Natural killer cell treated with Interleukin-12 subunit alpha and Interleukin-12 subunit beta and Interleukin-15 and Interleukin-18, amount 100 ng/mL, for 72 hours (primary cell): ENCODE measurements around the gene RTF1. TPM values are rescaled to one million over a fixed set of nuclear protein-coding genes. Genes with fewer than 3 reads are reported as not detected.
"Not testable (repeated sequence)": the region's sequence is repeated elsewhere in the genome, so short reads cannot be mapped to it uniquely, and the experiment has no call there.

ENCODE experiments used
- ATAC-seq, 2 donors: fragments of 150-1000 bp; cut with Tn5 transposase in 1 of 2; sonication (Bioruptor Pico), chemical (Tn5 transposase) in 1 of 2; 2 replicates each; pipeline ENCODE4 v1.10.0; 2021
- DNase-seq: peaks from one replicate; pipeline ENCODE4 v3.0.0; 2022; ENCODE audit warnings: low spot score
- H3K27ac Mint-ChIP-seq, 2 donors: 1 replicate in 1 of 2; 2 replicates in 1 of 2; pipeline ENCODE4 v1.8.0; 2022; ENCODE audit warnings: mixed read lengths in 2 of 2, mild to moderate bottlenecking in 1 of 2, moderate library complexity in 1 of 2
- H3K27me3 Mint-ChIP-seq, 2 donors: 1 replicate in 1 of 2; 2 replicates in 1 of 2; pipeline ENCODE4 v1.8.0; 2022; ENCODE audit warnings: mixed read lengths in 2 of 2
- H3K36me3 Mint-ChIP-seq: one replicate; pipeline ENCODE4 v1.8.0; 2022; ENCODE audit warnings: mixed read lengths
- H3K4me1 Mint-ChIP-seq, 2 donors: 1 replicate in 1 of 2; 2 replicates in 1 of 2; pipeline ENCODE4 v1.8.0; 2022; ENCODE audit warnings: low read depth in 2 of 2, mixed read lengths in 2 of 2, mild to moderate bottlenecking in 1 of 2
- H3K4me3 Mint-ChIP-seq: one replicate; pipeline ENCODE4 v1.8.0; 2022; ENCODE audit warnings: mixed read lengths
- H3K9me3 Mint-ChIP-seq: 2 replicates; pipeline ENCODE4 v1.8.0; 2022; ENCODE audit warnings: mixed read lengths
- total RNA-seq, 2 donors: library from RNA; stranded (reverse); gene quantifications; one replicate each; pipeline ENCODE4 v1.2.3, GENCODE V29; 2022

RTF1 gene
- 10 to 100 TPM; 34.2 to 38.1 TPM for total RNA-seq

DNA sequence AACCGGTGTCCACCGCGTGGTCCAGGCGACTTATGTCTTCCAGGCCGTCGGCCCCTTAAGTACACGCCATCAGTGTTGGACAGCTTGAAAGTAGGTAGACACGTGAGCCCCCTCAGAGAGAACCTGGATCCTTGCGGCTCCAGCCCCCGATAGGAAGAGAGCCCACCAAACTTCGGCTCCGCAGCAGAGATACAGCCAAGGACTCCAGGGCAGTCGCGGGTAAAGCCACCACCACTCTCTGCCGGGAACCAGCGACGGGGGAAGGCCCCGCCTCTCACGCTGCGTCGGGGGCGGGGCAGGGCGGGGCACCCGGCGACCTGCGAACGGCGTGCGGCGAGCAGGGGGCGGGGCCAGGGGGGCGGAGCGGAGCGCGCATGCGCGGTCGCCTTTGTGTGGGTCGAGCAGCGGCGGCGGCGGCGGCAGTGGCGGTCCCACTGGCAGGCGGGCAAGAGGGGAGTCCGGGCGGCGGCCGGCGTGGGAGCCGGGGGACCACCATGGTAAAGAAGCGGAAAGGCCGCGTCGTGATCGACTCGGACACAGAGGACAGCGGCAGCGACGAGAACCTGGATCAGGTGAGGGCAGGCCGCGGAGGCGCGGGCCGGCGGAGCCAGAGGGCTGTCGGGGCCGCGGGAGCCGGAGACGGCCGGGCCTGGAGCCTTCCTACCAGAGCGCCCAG lies at the start of gene RTF1:
TSS of gene RTF1 (plus strand) at position 354 of the 676 bp plus-strand sequence. CDS start at position 375, 21 bp downstream.
- no peaks in the 10 kb centered on the region for H3K27me3 Mint-ChIP-seq
- peaks cover 5% of the 10 kb centered on the region for H3K36me3 Mint-ChIP-seq
- DNase-seq (peak; percentile 96), ATAC-seq (peak; percentile 97)
- H3K9me3 Mint-ChIP-seq, result no peaks in the 10 kb centered on the region
- H3K27ac Mint-ChIP-seq, result peak within 1 kb of the TSS; percentile 88 to 97
- H3K4me3 Mint-ChIP-seq, result peak within 1 kb of the TSS; percentile 96
- peaks cover 30% of the 10 kb centered on the region in 2 donors for H3K4me1 Mint-ChIP-seq

DNA sequence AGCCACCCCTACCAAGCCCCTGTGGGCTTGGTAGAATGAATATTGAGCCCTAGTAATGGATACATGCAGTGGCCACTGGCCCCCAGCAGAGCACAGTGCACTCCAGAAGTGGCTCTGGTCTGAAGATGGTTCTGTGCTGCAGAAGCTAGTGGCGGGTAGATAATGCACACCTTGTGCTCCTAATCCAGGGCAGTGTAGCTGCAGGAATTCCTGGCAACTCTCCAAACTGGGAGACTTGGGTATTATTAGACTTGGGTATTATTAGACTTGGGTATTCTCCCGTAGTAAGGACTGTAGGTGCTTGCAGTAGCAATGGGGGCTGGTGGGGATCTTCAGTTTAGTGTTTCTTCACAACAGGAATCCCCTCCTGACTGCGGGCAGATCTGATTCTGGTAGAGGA lies 49.5 kb upstream of the RTF1 start:
- Mint-ChIP-seq H3K9me3 (no peaks in the 10 kb centered on the region), H3K36me3 (no peaks in the 10 kb centered on the region), H3K4me1 (no peaks in the 10 kb centered on the region), H3K4me3 (no peak overlapping the region), H3K27me3 (no peaks in the 10 kb centered on the region), H3K27ac (no peak overlapping the region)
- ATAC-seq (no peak), DNase-seq (no peak)

DNA sequence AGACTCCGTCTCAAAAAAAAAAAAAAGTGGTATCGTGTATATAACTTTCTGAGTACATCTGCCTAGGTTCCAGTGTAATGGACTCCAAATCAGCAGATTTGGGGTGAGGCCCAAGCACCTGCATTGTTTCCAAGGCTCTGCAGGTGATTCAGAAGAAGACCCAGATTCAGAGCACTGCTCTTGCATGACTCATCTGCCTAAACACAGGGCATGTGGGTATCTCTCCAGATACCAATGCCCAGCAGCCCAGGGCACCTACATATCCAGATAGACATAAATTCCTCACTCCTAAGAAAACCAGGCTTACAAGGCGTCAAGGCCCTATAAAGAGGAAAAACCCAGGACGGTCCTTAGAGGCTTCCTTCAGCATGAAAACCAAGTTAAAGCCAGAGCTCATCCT lies 38.9 kb upstream of the RTF1 start:
- Mint-ChIP-seq H3K27me3 (no peaks in the 10 kb centered on the region), H3K27ac (no peak overlapping the region), H3K36me3 (no peaks in the 10 kb centered on the region), H3K4me3 (no peak overlapping the region), H3K4me1 (no peaks in the 10 kb centered on the region), H3K9me3 (no peaks in the 10 kb centered on the region)
- ATAC-seq (no peak), DNase-seq (no peak)

DNA sequence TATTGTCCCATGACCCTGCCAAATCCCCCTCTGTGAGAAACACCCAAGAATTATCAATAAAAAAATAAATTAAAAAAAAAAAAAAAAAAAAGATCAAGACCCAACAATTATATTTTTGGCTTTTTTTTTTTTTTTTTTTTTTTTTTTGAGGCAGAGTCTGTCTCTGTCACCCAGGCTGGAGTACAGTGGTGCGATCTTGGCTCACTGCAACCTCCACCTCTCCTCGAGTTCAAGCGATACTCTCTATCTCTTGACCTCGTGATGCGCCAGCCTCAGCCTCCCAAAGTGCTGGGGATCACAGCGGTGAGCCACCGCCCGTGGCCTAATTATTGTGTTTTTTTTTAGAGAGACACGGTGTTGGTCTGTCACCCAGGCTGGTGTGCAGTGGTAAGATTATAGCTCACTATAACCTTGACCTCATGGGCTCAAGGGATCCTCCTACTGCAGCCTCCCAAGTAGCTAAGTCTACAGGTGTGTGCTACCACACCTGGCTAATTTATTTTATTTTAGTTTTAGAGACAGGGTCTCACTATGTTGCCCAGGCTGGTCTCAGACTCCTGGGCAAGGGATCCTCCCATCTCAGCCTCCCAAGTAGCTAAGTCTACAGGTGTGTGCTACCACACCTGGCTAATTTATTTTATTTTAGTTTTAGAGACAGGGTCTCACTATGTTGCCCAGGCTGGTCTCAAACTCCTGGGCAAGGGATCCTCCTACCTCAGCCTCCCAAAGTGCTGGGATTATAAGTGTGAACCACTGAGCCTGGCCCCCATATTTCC lies 32.7 kb upstream of the RTF1 start:
- not testable (repeated sequence) for H3K27me3 Mint-ChIP-seq, H3K27ac Mint-ChIP-seq, DNase-seq, H3K4me1 Mint-ChIP-seq, H3K4me3 Mint-ChIP-seq, ATAC-seq, H3K36me3 Mint-ChIP-seq, H3K9me3 Mint-ChIP-seq

DNA sequence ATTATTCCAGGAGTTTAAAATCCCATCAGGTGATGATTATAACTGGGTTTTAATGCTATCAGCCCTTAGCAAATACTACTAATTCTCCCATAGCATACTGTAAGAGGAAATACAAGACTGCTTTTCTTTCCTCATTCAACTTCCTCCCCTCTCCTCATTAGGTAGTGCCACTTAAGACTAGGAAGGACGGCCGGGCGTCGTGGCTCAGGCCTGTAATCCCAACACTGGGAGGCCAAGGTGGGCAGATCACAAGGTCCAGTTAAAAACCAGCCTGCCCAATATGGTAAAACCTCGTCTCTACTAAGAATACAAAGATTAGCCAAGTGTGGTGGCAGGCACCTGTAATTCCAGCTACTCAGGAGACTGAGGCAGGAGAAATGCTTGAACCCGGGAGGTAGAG lies 29.2 kb upstream of the RTF1 start:
- Mint-ChIP-seq H3K27me3 (no peaks in the 10 kb centered on the region), H3K9me3 (no peaks in the 10 kb centered on the region), H3K36me3 (peaks cover 2% of the 10 kb centered on the region), H3K4me1 (peaks cover 0 to 6% of the 10 kb centered on the region in 2 donors), H3K27ac (no peak overlapping the region), H3K4me3 (no peak overlapping the region)
- DNase-seq (no peak), ATAC-seq (no peak)

DNA sequence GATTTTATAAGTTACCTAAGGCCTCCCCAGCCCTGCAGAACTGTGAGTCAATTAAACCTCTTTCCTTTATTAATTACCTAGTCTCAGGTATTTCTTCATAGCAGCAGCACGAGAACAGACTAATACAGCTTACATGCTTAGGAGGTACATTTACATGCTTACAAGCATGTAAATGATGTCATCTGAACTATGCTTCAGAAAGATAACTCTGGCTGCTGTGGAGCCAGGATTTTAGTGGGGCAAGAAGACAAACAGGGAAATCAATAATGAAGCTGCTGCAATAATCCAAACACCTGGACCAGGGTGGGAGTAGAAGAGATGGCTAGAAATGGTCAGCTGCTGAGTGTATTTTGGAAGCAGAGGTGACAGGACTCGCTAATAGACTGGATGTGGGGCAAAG lies 24.2 kb upstream of the RTF1 start:
- no peaks in the 10 kb centered on the region for H3K27me3 Mint-ChIP-seq
- ATAC-seq (no peak), DNase-seq (no peak)
- no peak overlapping the region for H3K4me3 Mint-ChIP-seq
- peaks cover 9 to 18% of the 10 kb centered on the region in 2 donors for H3K4me1 Mint-ChIP-seq
- peaks cover 19% of the 10 kb centered on the region for H3K36me3 Mint-ChIP-seq
- H3K27ac Mint-ChIP-seq, result no peak overlapping the region
- no peaks in the 10 kb centered on the region for H3K9me3 Mint-ChIP-seq

DNA sequence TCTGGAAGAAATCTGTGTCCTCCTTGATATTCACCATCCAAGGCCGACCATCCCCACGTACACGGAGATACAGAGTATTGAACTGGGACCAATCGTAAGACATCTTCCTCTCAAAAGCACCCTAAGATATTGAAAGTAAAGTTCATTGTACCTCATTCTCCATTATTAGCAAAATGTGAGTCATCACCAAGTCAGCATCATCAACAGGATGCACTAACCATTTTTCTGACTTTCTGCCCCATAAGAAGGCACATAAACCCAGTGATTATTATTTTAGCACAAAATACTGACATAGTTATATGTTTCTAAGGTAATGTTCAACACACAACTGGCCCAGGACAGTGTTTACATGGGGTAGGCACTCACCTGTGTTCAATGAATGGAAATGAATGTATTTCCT lies 22.0 kb upstream of the RTF1 start:
- no peak for ATAC-seq
- Mint-ChIP-seq H3K27me3 (no peaks in the 10 kb centered on the region), H3K27ac (no peak overlapping the region), H3K9me3 (no peaks in the 10 kb centered on the region), H3K4me3 (no peak overlapping the region), H3K36me3 (peaks cover 19% of the 10 kb centered on the region), H3K4me1 (peaks cover 9 to 18% of the 10 kb centered on the region in 2 donors)
- DNase-seq, result no peak

DNA sequence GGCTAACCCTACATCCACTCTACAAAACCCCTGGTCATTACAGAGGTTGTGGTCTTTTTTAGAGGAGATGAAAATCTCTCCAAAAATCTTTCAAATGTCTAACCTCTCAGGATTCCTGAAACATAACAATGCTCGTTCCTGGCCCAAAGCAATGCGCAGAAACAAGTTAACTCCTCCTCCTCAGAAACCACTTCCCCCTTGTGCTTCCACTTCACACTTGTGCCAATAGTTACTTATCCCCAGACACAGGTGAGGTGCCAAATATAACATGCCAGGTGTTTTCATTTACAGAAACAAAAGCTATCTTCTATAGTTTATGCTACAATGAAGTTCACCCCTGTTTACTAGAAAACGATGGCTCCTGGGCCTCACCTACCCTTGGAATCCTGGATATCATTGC lies 20.8 kb upstream of the RTF1 start:
- DNase-seq (no peak), ATAC-seq (no peak)
- Mint-ChIP-seq H3K4me1 (peaks cover 9 to 18% of the 10 kb centered on the region in 2 donors), H3K27ac (peak overlapping the region in 1 of 2 donors; percentile 6), H3K36me3 (peaks cover 19% of the 10 kb centered on the region), H3K4me3 (no peak overlapping the region), H3K27me3 (no peaks in the 10 kb centered on the region), H3K9me3 (no peaks in the 10 kb centered on the region)

DNA sequence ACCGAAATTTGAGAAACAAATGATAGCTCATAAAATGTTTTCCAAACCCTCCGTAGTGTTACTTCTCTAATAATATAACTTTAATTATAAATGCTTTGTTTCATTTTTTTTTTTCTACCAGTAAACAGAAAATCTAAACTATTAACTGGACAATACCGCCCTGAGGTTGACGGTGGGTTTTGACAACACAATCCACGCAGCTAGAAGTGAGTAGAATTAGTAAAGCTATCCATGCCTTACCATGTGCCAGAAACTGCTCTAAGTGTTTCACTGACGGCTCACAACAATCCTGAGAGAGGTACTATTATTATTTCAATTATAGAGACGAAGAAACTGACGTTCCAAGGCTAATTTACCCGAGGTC lies 15.0 kb upstream of the RTF1 start:
- DNase-seq (no peak), ATAC-seq (no peak)
- Mint-ChIP-seq H3K9me3 (no peaks in the 10 kb centered on the region), H3K4me1 (peaks cover 12 to 13% of the 10 kb centered on the region in 2 donors), H3K27ac (peak overlapping the region; percentile 86 to 94), H3K36me3 (no peaks in the 10 kb centered on the region), H3K4me3 (peak overlapping the region; percentile 92), H3K27me3 (no peaks in the 10 kb centered on the region)

DNA sequence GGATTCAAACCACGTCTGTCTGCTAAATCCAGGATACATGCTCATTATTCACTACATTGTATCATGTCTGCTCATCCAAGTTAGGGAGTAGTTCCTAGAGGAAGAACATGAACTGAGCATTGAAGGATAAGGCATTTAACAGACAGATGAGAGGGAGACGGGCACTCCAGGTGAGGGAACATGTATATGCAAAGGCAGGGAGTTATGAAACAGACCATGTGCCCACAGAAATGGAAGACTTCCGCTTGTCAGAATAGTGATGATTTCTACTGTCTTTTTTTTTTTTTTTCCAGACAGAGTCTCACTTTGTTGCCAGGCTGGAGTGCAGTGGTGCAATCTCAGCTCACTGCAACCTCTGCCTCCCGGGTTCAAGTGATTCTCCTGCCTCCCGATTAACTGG lies 9.6 kb upstream of the RTF1 start:
- Mint-ChIP-seq H3K9me3 (no peaks in the 10 kb centered on the region), H3K4me3 (no peak overlapping the region), H3K27ac (no peak overlapping the region), H3K27me3 (no peaks in the 10 kb centered on the region), H3K4me1 (peaks cover 11 to 12% of the 10 kb centered on the region in 2 donors), H3K36me3 (no peaks in the 10 kb centered on the region)
- ATAC-seq, result no peak
- DNase-seq, result no peak

DNA sequence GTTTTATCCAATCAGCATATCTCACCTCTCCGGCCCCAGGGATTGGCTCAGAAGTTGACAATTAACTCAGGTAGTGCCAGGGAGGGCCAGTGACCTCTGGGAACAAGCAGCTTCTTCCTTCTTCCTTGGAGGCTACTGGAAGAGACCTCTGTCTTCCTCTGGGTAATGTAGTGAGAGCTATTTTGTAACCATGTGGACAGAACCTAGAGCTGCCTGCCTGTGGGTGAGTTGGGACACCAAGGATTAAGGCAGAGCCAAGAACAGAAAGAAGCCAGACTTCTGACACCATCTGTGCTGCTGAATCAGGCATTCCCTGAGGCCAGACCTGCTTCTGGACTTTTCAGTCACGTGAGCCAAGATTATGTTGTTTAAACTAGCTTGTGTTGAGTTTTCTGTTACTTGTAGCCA lies 8.7 kb upstream of the RTF1 start:
- no peaks in the 10 kb centered on the region for H3K9me3 Mint-ChIP-seq
- H3K27ac Mint-ChIP-seq, result no peak overlapping the region
- DNase-seq (no peak), ATAC-seq (no peak)
- H3K4me1 Mint-ChIP-seq, result peaks cover 6 to 7% of the 10 kb centered on the region in 2 donors
- no peak overlapping the region for H3K4me3 Mint-ChIP-seq
- H3K36me3 Mint-ChIP-seq, result no peaks in the 10 kb centered on the region
- no peaks in the 10 kb centered on the region for H3K27me3 Mint-ChIP-seq

DNA sequence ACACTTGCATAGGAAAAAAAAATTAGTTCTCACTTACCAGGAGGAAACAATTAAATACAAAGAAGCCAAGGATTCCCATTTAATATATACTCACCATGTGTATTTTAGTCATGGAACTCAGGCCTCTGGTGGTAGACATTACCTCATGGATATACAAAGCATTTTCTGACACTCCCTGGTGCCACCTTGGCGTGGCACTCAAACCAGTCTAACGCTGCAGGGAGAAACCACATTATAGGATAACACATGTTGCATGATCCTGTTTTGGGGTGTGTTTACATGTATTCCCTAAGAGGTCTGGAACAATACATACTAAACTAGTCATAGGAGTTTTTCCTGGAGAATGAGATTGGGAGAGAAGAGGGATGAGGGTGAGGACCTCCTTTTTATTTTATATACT lies 5.9 kb upstream of the RTF1 start:
- ATAC-seq, result no peak
- no peak for DNase-seq
- Mint-ChIP-seq H3K9me3 (no peaks in the 10 kb centered on the region), H3K36me3 (no peaks in the 10 kb centered on the region), H3K27ac (no peak overlapping the region), H3K4me1 (peaks cover 5 to 6% of the 10 kb centered on the region in 2 donors), H3K4me3 (no peak overlapping the region), H3K27me3 (no peaks in the 10 kb centered on the region)

DNA sequence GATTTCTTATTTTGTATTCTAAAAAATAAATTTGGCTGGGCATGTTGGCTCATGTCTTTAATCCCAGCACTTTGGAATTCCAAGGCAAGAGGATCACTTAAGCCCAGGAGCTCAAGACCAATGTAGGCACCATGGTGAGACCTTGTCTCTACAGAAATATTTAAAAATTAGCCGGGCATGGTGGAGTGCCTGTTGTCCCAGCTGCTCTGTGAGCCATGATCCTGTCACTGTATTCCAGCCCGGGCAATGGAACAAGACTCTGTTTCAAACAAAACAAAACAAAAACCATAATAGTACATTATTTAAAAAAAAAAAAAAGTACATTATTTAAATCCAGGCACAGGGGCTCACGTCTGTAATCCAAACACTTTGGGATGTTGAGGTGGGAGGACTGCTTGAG lies 5.5 kb upstream of the RTF1 start:
- Mint-ChIP-seq H3K9me3 (no peaks in the 10 kb centered on the region), H3K27ac (no peak overlapping the region), H3K36me3 (peaks cover 2% of the 10 kb centered on the region), H3K4me3 (no peak overlapping the region), H3K27me3 (no peaks in the 10 kb centered on the region), H3K4me1 (peaks cover 9 to 10% of the 10 kb centered on the region in 2 donors)
- no peak for ATAC-seq
- no peak for DNase-seq

DNA sequence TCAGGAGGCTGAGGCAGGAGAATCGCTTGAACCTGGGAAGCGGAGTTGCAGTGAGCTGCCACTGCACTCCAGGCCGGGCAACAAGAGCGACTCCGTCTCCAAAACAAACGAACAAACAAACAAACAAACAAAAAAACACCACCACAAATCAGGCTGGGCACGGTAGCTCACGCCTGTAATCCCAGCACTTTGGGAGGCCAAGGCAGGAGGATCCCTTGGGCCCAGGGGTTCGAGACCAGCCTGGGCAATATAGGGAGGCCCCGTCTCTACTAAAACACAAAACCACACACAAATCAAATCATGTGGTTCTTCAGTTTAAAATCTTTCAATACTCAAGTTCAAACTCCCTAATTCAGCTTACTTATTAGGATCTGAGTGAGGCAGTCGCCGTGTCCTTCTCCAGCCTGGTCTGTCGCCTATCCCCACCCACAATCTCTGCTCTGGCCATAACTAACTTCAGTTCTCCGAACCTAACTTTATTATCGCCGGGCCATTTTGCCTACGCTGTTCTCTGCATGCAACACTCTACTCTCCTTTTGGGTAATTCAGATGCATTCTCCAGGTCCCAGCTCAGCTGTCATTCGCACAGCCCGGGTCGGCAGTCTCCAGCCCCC lies 660 bp upstream of the RTF1 start:
- Mint-ChIP-seq H3K4me3 (peak overlapping the region; percentile 96), H3K27me3 (no peaks in the 10 kb centered on the region), H3K27ac (peak overlapping the region; percentile 88 to 97), H3K4me1 (peaks cover 30% of the 10 kb centered on the region in 2 donors), H3K9me3 (no peaks in the 10 kb centered on the region), H3K36me3 (peaks cover 5% of the 10 kb centered on the region)
- ATAC-seq, result peak in 1 of 2 donors; percentile 3
- DNase-seq, result no peak
